GM19372 (cell line): ENCODE results near the gene AVPR1B.

Experiments used
- ATAC-seq: cut with Tn5 transposase; IDR thresholded peaks from one replicate; pipeline ENCODE4 v1.9.1; 2021; ENCODE audit warnings: mild to moderate bottlenecking, low read depth, moderate library complexity; ENCODE audit not compliant: unreplicated experiment

Gene AVPR1B

DNA sequence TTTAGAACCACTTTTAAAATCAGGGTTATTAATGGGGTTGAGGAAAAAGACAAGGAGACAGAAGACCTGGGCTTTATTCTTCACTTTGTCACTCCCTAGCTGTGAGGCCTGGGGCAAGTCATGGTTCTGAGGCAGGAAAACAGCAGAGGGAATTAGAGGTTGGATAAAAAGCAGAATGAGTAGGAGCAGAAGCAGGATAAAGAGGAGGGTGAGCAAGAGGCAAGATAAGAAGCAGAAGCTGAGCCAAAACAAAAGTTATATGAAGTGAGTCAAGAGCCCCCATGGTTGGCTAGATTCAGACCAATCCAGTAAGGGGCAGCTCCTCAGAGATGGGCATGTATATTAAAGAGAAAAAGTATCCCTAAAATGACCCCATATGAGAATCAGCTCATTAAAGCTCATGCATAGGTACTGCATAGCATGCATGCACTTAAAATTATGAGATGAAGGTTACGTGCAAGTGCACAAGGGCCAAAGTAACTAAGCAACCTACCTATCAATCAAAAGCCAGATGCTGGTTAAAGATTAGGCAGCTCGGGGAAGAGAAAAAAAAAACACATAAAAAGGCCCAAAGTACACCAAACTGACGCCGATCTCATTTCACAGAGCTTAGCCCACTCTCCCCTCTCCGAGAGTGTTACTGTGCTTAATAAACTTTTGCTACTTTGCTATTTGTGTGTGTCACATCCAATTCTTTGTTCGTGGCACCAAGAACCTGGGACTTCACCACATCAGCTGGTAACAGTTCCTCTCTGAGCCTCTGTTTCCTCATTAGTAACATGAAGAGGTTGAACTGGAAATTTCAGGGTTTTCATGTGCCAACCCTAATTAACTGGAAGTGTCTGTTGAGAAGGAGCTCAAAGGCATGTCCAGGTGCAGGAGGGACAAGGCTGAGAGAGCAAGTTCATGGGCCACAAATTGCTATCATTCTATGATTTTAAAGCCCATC is 2.2 kb downstream of the AVPR1B start:
- no peak for ATAC-seq

DNA sequence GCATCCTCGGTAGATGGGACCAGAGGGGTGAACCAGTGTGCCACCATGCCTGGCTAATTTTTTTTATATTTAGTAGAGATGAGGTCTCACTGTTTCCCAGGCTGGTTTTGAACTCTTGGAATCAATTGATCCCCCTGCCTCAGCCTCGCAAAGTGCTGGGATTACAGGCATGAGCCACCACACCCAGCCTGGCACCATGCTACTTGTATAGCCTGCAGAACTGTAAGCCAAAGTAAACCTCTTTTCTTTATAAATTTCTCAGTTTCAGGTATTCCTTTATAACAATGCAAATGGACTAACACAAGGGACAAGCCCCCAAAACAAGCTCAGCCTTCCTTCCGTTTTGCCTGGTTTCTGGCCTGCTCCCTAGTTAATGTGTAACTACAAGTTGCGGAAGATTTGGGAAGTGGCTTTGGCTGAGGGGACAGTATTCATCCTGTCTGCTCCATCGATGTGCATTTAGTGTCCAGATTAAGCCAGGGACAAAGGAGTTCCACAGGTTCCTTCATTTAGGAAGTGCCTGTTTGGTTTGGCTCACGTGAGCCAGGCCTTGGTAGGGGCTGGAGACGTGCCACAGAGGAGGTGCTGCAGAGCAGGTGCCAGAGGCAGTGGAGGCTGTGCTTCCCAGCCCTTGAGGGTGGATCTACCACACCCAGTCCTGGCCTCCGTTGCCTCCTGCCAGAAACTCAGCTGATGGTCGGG is 4.4 kb downstream of the AVPR1B start:
- no peak for ATAC-seq

DNA sequence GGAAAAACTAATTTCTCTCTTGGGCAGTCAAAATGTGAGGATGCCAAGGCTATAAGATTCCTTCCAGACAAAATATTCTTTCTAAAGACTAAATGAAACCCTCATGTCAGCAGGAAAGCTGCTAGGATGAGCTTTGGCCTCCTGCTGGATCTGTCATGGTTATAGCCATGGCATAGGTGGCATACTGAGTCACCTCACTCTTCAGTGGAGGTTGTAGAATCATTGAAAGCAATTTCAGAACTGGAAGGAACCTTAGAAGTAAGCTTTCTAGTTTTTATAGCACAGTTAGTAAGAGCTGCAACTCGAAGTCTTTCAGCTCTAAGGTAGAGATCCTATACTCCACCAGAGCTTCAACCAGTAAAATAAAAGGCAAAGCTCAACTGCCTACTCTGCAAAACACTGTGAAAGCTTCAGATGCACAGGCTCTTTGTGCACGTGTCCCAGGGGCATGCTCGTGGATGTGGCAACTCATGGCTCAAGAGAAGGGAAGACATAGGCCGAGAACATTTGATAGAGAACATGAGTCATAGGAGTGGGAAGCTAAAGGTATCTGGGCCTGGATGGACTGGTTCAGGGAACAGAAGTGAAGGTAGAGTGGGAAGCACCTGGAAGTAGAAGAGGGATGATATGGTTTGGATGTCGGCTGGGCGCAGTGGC is 5.8 kb downstream of the AVPR1B start:
- ATAC-seq: no peak

DNA sequence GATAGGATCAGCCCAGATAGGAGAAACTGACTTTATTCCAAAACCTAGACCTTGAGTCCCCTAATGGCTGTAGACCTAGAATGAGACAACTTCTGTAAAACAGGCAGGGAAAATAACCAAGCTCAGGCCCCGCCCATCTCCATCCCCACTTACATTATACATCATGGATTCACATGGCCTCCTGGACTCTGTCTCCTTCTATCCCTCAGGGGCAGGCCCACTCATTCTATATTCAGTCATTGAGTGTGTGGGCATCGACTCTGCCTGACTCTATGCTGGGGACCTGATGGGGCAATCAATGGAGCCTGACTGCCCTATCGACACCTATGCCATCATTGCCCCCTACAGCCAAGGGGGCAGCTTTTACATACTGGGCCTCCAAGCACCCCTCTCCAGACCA is 6.4 kb downstream of the AVPR1B start:
- ATAC-seq: no peak

- ATAC-seq: no peak
Observed at GRCh38 chr1:206110161-206110560, 7.0 kb downstream of the AVPR1B start.

GRCh38 chr1:206109718-206110117 is 7.5 kb downstream of the AVPR1B start:
- ATAC-seq: no peak

GRCh38 chr1:206108635-206109034 is 8.6 kb downstream of the AVPR1B start:
- ATAC-seq: no peak

DNA sequence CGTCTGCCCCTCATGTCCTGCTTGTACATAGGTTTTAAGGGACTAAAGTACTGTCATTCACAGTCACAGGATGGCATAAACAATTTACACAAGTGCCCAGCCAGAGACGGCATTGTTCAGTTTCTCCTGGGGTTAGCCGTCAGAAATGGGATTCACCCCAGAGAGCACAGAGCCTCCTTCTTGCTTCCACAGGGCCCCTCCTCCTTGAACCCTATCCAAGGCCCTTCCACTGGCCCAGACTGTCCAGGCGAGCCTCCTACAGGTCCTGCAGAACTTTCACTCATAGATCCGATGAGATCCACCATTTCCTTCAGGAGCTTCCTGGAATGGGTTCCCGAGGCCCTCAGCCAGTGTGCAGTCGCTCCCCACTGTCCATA is 10.0 kb downstream of the AVPR1B start:
- no peak for ATAC-seq

- ATAC-seq: no peak
Observed at GRCh38 chr1:206106328-206107167, 10.6 kb downstream of the AVPR1B start.

GRCh38 chr1:206105464-206105995 is 11.7 kb downstream of the AVPR1B start:
- ATAC-seq: no peak

DNA sequence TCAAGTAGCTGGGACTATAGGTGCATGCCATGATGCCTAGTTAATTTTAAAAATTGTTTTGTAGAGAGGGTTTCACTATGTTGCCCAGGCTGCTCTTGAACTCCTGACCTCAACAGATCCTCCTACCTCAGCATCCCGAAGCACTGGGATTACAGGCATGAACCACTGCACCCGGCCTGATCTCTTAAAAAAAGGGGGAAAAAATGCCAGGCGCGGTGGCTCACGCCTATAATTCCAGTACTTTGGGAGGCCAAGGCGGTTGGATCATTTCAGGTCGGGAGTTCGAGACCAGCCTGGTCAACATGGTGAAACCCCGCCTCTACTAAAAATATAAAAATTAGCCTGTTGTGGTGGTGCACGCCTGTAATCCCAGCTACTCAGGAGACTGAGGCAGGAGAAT is 13.2 kb downstream of the AVPR1B start:
- no peak for ATAC-seq

DNA sequence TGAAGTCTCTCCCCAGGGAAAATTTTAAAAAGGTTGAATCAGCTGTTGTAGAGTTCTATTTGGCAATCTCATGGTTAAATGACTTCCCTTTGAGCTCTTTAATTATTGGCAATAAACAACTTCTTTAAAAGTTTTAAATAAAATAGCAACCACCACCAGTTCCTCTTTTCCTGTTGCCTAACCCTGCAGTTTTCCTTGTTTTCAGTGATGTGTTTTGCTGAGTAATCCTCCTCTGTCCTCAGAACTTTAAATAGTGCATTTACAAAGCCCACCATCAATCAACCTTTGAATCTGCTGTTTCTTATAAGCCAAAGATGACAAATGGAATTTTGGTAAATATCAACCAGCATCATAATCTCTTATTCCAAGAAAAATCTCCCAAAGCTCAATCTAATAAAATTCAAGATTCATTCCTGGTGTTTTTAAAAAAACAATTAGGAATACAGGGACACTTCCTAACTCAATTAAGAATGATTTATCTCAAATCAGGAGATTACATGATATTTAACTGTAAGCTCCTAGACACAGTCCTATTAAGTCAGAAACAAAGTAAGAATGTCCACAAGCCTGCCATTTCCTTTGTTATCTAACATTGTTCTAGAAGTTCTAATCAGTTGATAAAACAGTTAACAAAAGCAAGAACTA is 14.8 kb downstream of the AVPR1B start:
- no peak for ATAC-seq

DNA sequence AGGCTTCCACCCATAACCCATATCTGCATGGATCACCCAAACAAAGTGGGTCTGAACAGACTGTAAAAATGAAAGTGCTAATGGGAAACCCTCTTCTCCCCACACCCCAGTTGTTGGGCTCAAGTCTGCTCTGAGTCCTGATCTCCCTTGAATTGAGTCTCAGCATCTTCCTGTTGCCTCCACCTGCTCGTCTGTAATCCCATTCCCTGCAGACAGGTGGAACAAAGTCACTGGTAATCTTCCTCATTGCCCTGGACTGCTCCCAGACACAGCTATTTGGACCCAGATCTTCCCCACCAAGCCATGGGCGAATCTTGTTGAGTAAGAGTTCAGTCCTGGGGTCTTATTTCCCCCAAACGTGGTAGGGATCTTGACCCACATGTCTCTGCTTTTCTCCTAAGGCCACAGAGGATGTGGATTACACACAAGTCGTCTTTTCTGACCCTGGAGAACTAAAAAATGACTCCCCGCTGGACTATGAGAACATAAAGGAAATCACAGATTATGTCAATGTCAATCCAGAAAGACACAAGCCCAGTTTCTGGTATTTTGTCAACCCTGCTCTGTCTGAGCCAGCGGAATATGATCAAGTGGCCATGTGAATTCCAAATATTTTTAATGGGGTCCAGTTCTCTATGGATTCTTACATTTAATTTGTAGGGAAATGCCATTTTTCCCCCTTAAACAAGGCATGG is 15.7 kb downstream of the AVPR1B start:
- ATAC-seq: no peak

DNA sequence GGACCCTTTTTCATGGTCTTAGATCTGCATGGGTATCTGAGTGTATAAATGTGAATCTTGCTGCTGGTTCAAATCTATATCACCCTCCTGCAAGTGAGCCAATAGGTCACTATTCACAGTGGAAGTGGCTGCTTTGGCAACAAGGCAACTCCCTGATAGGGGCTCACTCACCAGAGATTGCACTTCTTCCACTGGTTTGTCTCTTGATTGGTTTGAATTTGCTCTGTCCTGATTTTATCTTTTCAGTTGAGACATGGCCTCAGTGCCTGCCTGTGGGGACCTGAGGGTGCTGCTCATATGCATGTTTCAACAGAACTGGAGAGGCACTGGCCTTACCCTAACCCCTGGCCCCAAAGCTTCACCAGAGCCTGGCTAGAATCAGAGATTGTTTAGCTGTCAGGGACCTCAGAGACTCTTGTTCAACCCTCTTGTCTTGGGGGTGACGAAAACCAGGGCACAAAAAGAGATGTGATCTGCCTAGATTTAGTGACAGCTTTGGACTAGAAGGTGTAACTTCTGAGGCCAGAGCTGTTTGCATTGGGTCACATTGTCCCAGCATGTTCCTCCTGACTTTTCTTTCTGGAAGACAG is 16.9 kb downstream of the AVPR1B start:
- no peak for ATAC-seq

GRCh38 chr1:206098242-206098919 is 18.8 kb downstream of the AVPR1B start:
- ATAC-seq: no peak

DNA sequence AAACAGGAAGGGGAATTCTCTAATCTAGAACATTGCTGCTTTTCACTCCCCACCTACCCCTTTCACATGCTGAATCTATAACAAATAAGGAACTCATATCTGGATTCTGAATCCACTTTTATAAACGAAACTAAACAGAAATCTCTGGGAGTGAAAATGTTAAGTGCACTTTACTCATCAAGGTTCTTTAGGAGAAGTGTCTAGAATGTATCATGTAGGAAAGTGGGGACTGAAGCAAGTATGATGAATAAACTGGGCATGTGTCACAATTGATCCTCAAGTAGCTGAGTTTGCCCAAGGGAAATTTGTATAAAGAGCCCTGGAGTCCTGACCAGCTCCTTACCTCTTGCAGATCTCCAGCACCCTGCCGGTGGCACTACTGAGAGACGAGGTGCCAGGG is 19.8 kb downstream of the AVPR1B start:
- ATAC-seq: no peak

DNA sequence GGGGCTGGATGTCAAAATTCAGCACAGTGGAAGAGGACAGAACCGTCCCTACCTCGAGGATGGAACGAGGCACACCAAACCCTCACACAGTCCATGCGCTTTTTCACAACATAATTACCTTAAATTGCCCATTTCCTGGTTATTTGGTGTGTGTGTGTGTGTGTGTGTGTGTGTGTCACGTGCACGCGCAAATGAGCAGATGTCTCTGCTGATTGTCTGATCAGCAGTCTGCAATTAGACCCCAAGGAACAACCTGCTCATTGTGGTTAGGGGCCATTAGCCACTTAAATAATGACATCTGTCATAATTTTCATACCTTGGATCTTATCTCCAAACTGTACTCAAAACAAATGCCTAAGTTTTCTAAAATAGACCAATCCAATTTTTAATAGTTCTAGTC is 23.2 kb downstream of the AVPR1B start:
- ATAC-seq: no peak

DNA sequence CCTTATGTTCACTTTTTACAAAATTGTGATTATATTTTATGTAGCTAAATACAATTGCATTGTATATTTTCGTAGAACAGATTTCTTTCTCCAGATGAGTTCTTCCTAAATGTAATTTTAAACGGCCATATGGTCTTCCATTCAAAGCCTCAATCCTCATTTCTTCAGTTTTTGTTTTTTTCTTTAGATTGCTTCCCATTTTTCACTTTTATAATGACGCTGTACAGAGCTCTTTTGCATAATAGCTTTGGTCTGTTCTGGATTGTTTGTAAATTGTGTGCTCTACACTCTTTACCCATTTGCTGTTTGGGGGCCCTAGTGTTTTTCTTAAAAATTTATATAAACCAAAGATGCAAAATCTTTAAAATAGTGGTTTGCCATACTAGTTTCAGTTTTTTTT is 27.8 kb downstream of the AVPR1B start:
- no peak for ATAC-seq
